Activated CD4-positive, alpha-beta memory T cell treated with anti-CD3 and anti-CD28 coated beads for 36 hours (primary cell): ENCODE results near the gene C5orf46. TPM values are rescaled to one million over a fixed set of nuclear protein-coding genes. Genes with fewer than 3 reads are reported as not detected.
"Not testable (repeated sequence)": the region's sequence is repeated elsewhere in the genome, so short reads cannot be mapped to it uniquely, and the experiment has no call there.

Experiments used
- CTCF ChIA-PET: fragments of 350-600 bp; sonication (Branson Sonifier 250); formaldehyde crosslinking; loops from one replicate; lab custom pipeline; 2021; ENCODE audit warnings: antibody characterized with exemption, inconsistent platforms; lab: Charles Lee
- POLR2A ChIA-PET: fragments of 350-600 bp; sonication (Branson Sonifier 250); formaldehyde crosslinking; loops from one replicate; lab custom pipeline; 2021; ENCODE audit warnings: antibody characterized with exemption; lab: Charles Lee
- DNase-seq: peaks from one replicate; pipeline ENCODE4 v3.0.0-alpha.2; 2020
- H3K27ac Mint-ChIP-seq: one replicate; pipeline ENCODE4 v1.8.0; 2021; ENCODE audit warnings: mixed read lengths
- H3K27me3 Mint-ChIP-seq: one replicate; pipeline ENCODE4 v1.8.0; 2021; ENCODE audit warnings: mixed read lengths
- H3K36me3 Mint-ChIP-seq: one replicate; pipeline ENCODE4 v1.8.0; 2021; ENCODE audit warnings: mixed read lengths
- H3K4me1 Mint-ChIP-seq: one replicate; pipeline ENCODE4 v1.8.0; 2021; ENCODE audit warnings: low read depth, mixed read lengths
- H3K4me3 Mint-ChIP-seq: one replicate; pipeline ENCODE4 v1.8.0; 2021; ENCODE audit warnings: mild to moderate bottlenecking, mixed read lengths
- H3K9me3 Mint-ChIP-seq: one replicate; pipeline ENCODE4 v1.8.0; 2021; ENCODE audit warnings: mixed read lengths
- intact Hi-C: fragments of 100-400 bp; cut with micrococcal nuclease; formaldehyde crosslinking; loops from one replicate; pipeline ENCODE4 v1.15.1; 2023
- total RNA-seq, 2 experiments: library from RNA; stranded (reverse); gene quantifications; one replicate each; pipeline ENCODE4 v1.2.3, GENCODE V29; 2021

The C5orf46 gene
- not detected for total RNA-seq

DNA sequence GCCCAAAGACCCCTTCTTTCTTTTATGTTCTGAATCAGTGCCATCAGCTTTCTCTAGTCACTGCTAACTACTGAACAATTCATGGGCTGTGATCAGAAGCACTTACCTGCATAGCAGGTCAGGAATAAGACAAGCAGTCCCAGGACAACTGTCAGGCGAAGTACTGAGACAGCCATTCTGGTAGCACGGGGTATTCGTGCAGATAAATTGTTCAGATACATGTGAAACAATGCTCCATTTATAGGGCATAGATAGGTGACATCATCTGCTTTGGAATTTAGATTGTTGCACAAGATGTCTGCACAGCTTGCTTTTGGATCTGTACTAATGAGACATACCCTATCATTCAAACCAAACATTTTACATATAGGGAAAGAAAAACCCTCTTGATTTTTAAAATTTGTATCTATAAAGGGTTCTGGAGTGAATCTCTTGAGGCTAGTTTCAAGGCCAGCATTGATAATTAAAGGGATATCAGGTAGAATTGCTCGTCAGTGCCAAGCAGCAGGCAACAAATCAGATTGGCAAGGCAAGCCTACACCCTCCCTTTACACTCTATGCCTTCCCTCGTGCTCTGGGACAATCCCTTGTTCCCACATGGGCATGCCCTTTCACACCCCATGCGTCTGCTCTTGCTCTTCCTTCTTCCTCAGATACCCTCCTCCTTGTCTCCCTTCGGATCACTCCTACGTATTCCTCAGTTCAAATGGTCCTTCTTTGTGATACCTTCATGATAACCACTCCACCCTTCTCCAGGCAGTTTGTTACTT, at the start of gene C5orf46:
Gene C5orf46 (minus strand): TSS at position 213 of the 770 bp plus-strand sequence. CDS start 37 bp downstream, at position 176.
- CTCF ChIA-PET: no interaction called here
- no peaks in the 10 kb centered on the region for H3K4me1 Mint-ChIP-seq

GRCh38 chr5:147954971-147955370, 48.6 kb upstream of the C5orf46 start:
- POLR2A ChIA-PET: no interaction called here
- H3K27ac Mint-ChIP-seq: no peak overlapping the region
- peaks cover 2% of the 10 kb centered on the region for H3K27me3 Mint-ChIP-seq
- DNase-seq: no peak
- no peaks in the 10 kb centered on the region for H3K4me1 Mint-ChIP-seq
- H3K36me3 Mint-ChIP-seq: no peaks in the 10 kb centered on the region
- intact Hi-C loops: loop anchor here (10.0 kb wide), 1 partner anchor 420 kb away; no protein-coding TSS in a partner anchor
- H3K9me3 Mint-ChIP-seq: no peaks in the 10 kb centered on the region
- CTCF ChIA-PET: interaction anchor here (1.7 kb wide), 1 partner anchor 776 kb away, joined by 4 read pairs; no protein-coding TSS in a partner anchor
- no peak overlapping the region for H3K4me3 Mint-ChIP-seq

More for the DNA sequence above, at the start of gene C5orf46:
- Mint-ChIP-seq H3K27ac (no peak within 1 kb of the TSS), H3K9me3 (no peaks in the 10 kb centered on the region), H3K36me3 (no peaks in the 10 kb centered on the region), H3K27me3 (no peaks in the 10 kb centered on the region), H3K4me3 (no peak within 1 kb of the TSS)
- DNase-seq: no peak
- intact Hi-C loops: no loop called here
- POLR2A ChIA-PET: no interaction called here

GRCh38 chr5:147949711-147950573, 43.6 kb upstream of the C5orf46 start:
- H3K27me3 Mint-ChIP-seq: peaks cover 2% of the 10 kb centered on the region
- H3K4me1 Mint-ChIP-seq: no peaks in the 10 kb centered on the region
- intact Hi-C loops: loop anchor here (1.0 to 10.0 kb wide), 3 partner anchors 425 to 781 kb away; no protein-coding TSS in a partner anchor
- DNase-seq: no peak
- no peak overlapping the region for H3K27ac Mint-ChIP-seq
- no peak overlapping the region for H3K4me3 Mint-ChIP-seq
- H3K9me3 Mint-ChIP-seq: no peaks in the 10 kb centered on the region
- POLR2A ChIA-PET: no interaction called here
- CTCF ChIA-PET: interaction anchor here (0.7 to 1.1 kb wide), 3 partner anchors 425 to 781 kb away, joined by 3 to 4 read pairs (median 3); no protein-coding TSS in a partner anchor
- H3K36me3 Mint-ChIP-seq: no peaks in the 10 kb centered on the region

GRCh38 chr5:147946658-147947274, 40.4 kb upstream of the C5orf46 start:
- POLR2A ChIA-PET, DNase-seq, H3K4me3 Mint-ChIP-seq, H3K27me3 Mint-ChIP-seq, CTCF ChIA-PET, H3K36me3 Mint-ChIP-seq, H3K4me1 Mint-ChIP-seq, H3K9me3 Mint-ChIP-seq, H3K27ac Mint-ChIP-seq: not testable (repeated sequence)
- intact Hi-C loops: loop anchor here (5.0 kb wide), 1 partner anchor 496 kb away; no protein-coding TSS in a partner anchor

DNA sequence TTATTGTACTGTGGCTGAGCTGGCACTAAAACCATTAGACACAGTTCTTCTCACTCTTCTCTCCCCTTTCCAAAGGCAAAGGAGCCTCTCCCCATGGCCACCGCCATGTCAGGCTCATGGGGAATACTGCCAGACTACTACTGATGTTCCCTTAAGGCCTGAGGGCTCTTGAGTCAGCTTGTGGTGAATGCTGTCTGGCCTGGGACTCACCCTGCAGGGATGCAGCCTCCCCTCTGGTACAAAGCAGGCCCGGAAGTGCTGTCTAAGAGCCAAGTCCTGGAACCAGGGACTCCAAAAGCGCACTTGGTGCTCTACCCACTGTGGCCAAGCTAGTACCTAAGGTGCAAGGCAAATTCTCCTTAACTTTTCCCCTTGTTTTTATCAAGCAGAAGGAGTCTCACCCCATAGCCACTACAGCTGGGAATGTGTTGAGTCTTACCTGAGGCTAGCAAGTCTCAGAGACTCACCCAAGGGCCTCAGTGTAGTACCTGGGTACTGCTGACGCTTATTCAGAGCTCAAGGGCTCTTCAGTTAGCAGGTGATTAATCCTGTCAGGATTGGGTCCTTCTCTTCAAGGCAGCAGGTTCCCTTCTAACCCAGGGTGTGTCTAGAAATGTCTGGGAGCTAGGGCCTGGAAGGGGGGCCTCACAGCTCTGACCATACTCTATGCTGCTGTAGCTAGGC, 33.2 kb upstream of the C5orf46 start:
- Mint-ChIP-seq H3K4me1 (no peaks in the 10 kb centered on the region), H3K27ac (no peak overlapping the region), H3K9me3 (no peaks in the 10 kb centered on the region), H3K27me3 (no peaks in the 10 kb centered on the region), H3K4me3 (no peak overlapping the region), H3K36me3 (no peaks in the 10 kb centered on the region)
- ChIA-PET CTCF (no interaction called here), POLR2A (no interaction called here)
- DNase-seq: no peak
- intact Hi-C loops: no loop called here

DNA sequence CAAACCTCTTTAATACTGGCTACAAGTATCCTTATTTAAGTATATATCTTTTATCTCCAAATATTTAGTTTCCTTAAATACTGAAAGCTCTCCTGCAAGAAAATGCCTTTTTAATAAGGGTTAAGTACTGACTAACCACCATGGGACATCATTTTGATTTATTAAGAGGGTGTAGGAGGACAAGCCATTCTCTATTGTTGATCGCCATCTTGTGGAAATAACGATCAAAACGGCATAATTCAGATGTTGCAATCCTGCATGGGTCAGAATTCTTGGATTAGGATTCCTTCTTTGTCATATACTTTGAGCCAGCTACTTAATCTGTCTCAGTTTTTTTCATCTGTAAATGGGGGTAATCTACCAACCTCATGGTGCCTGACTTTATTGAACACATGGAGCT, 28.7 kb upstream of the C5orf46 start:
- POLR2A ChIA-PET: no interaction called here
- no peaks in the 10 kb centered on the region for H3K36me3 Mint-ChIP-seq
- no peak overlapping the region for H3K4me3 Mint-ChIP-seq
- DNase-seq: no peak
- no peaks in the 10 kb centered on the region for H3K4me1 Mint-ChIP-seq
- H3K27ac Mint-ChIP-seq: no peak overlapping the region
- no peaks in the 10 kb centered on the region for H3K9me3 Mint-ChIP-seq
- CTCF ChIA-PET: no interaction called here
- intact Hi-C loops: no loop called here
- no peaks in the 10 kb centered on the region for H3K27me3 Mint-ChIP-seq

GRCh38 chr5:147930769-147931168, 24.4 kb upstream of the C5orf46 start:
- intact Hi-C loops: no loop called here
- H3K4me3 Mint-ChIP-seq: no peak overlapping the region
- CTCF ChIA-PET: interaction anchor here (0.7 kb wide), 1 partner anchor 43 kb away, joined by 4 read pairs; no protein-coding TSS in a partner anchor

DNA sequence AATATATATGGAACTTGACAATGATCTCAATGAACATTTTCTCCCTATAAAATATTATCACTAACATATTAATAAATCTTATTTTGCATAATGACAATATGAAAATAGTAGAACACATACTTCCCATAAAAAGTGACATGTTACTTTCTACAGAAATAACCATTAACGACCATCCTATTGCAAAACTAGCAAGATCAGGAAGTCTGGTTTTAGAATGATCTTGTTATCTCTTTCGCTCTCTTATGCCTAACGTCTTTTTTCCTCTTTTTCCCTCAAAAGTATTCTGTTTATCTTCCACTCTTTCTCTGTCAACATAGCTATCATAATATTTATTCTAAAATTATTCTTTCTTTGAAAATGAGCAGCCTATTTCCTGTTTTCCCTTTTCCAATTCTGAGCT, 21.6 kb upstream of the C5orf46 start:
- intact Hi-C loops: no loop called here
- Mint-ChIP-seq H3K36me3 (no peaks in the 10 kb centered on the region), H3K9me3 (no peaks in the 10 kb centered on the region), H3K27ac (no peak overlapping the region), H3K4me1 (no peaks in the 10 kb centered on the region), H3K27me3 (no peaks in the 10 kb centered on the region), H3K4me3 (no peak overlapping the region)
- ChIA-PET POLR2A (no interaction called here), CTCF (no interaction called here)
- DNase-seq: no peak

More at GRCh38 chr5:147930769-147931168, 24.4 kb upstream of the C5orf46 start:
- no peaks in the 10 kb centered on the region for H3K4me1 Mint-ChIP-seq
- H3K9me3 Mint-ChIP-seq: no peaks in the 10 kb centered on the region
- H3K27me3 Mint-ChIP-seq: no peaks in the 10 kb centered on the region
- no peak overlapping the region for H3K27ac Mint-ChIP-seq
- no peak for DNase-seq
- POLR2A ChIA-PET: no interaction called here
- H3K36me3 Mint-ChIP-seq: no peaks in the 10 kb centered on the region

- no peaks in the 10 kb centered on the region for H3K9me3 Mint-ChIP-seq
- no peaks in the 10 kb centered on the region for H3K27me3 Mint-ChIP-seq
- CTCF ChIA-PET: interaction anchor here (0.6 kb wide), 2 partner anchors 12 to 258 kb away, joined by 3 read pairs; no protein-coding TSS in a partner anchor
- DNase-seq: no peak
- H3K36me3 Mint-ChIP-seq: no peaks in the 10 kb centered on the region
- intact Hi-C loops: no loop called here
- no peaks in the 10 kb centered on the region for H3K4me1 Mint-ChIP-seq
- H3K27ac Mint-ChIP-seq: no peak overlapping the region
- H3K4me3 Mint-ChIP-seq: no peak overlapping the region
- POLR2A ChIA-PET: no interaction called here
Measured at GRCh38 chr5:147925020-147925419, 18.7 kb upstream of the C5orf46 start.

- Mint-ChIP-seq H3K36me3 (no peaks in the 10 kb centered on the region), H3K4me3 (no peak overlapping the region), H3K9me3 (no peaks in the 10 kb centered on the region), H3K27ac (no peak overlapping the region), H3K4me1 (no peaks in the 10 kb centered on the region), H3K27me3 (peaks cover 2% of the 10 kb centered on the region)
- POLR2A ChIA-PET: no interaction called here
- no peak for DNase-seq
- CTCF ChIA-PET: no interaction called here
- intact Hi-C loops: no loop called here
Measured at GRCh38 chr5:147921136-147921535, 14.8 kb upstream of the C5orf46 start.

DNA sequence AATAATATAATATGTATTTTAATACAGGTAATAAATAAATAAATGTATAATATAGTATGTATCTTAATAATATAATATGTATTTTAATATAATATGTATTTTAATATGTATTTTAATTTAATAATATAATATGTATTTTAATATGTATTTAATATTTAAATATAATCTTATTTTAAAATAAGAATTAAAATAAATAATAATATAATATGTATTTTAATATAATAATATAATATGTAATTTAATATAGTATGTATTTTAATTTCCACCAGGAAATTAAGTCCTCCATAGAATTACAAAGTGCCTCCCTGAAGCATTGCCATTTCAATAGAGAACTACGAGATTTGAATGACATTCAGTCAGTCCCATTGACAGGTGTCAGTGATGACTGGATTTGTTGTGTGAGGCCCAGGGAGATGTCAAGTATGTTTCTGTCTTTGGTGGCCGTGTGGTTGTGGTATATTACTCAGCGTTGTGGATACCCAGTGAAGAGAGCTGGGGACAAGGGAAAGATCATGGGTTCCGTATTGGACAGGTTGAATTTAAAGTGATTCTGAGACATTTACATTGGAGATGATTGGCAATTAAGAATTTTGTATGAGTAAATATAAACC, 14.2 kb upstream of the C5orf46 start:
- intact Hi-C loops: no loop called here
- ChIA-PET POLR2A (no interaction called here), CTCF (no interaction called here)
- no peak for DNase-seq
- Mint-ChIP-seq H3K9me3 (no peaks in the 10 kb centered on the region), H3K36me3 (no peaks in the 10 kb centered on the region), H3K4me3 (no peak overlapping the region), H3K27me3 (peaks cover 2% of the 10 kb centered on the region), H3K27ac (no peak overlapping the region), H3K4me1 (no peaks in the 10 kb centered on the region)
